ENCODE results near the gene BRI3BP.
"Not testable (repeated sequence)": the region's sequence is repeated elsewhere in the genome, so short reads cannot be mapped to it uniquely, and the experiment has no call there.

BRI3BP gene

DNA sequence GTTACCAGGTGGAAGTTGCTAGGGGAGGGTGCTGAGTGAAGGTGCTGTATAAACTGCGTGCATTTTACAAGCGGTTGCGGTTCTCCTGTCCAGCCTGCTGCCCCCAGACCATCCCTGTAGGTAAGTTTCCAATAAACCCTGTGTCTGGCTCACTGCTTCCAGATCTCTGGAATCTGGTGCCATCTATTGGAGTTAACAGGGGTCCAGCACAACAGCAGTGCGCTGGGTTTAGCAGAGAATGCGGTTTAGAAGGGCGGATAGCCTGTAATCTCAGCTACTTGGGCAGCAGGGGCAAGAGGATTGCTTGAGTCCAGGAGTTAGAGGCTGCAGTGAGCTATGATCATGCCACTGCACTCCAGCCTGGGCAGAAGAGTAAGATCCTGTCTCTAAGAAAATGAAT is 76.7 kb downstream of the BRI3BP start:
- DNase-seq, result no peak

DNA sequence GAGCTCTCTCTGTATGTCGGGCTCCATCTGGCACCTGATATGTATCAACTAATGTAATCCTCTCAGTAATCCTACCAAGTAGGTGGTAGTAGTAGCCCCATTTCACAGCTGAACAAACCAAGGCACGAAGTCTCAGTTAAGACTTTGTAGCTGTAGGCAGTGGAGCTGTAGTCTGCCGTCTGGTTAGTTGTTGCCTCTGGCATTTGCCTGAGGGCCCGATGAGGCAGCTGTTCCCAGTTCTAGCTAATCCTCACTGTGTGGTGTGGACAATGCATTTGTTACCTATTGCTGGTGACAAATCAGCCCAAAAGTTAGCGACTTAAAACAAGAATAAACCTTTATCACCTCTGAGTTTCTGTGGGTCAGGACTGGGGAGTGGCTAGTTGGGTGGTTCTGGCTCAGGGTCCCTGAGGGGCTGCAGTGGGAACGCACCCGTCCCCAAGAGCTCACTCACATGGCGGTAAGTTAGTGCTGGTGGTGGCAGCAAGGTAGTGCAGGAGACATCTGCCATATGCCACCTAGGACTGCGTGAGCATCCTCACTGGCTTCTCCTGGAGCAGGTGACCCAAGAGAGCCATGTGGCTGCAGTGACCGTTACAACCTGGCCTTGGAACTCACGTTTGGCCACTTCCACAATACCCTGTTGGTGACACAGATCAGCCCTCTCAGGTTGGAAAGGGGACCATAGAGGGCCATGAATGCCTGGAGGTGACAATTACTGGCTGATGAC is 77.4 kb downstream of the BRI3BP start:
- no peak for DNase-seq

DNA sequence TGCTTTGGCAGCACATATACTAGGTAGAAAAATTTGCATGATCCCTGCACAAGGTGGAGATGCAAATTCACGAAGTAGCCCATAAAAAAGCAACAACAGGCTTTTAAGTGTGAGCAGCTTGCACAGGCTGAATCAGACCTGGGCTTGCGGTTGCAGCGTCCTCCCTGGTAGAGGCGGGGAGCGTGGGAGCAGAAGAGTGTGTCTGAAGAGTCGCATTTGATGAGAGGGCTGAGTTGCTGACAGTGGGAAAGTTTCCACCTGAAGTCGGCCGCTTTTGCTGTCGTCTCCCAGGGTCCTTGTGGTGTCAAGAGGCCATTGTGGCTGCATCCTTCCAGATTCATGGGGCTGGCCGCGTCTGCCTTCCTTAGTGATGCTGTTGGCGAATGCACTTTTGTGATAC is 78.0 kb downstream of the BRI3BP start:
- DNase-seq, result no peak

DNA sequence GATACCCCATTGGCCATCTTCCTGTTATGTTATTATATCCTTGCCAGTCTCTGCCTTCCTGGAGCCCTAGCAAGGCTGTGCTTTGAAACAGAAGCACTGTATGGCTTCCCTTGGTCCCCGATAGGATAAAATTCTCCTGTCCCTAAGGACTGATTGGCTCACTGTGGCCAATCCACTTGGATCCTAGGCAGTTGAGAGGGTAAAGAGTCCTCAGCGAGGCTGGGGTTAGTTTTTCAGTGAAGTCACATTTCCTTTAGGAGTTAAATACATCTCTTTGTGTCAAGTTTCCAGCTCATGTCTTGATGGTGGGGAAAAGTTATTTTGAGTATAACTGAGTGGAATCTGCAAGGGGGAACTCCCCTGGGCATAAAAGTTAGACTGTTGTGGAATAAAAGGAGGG is 79.1 kb downstream of the BRI3BP start:
- DNase-seq, result no peak

DNA sequence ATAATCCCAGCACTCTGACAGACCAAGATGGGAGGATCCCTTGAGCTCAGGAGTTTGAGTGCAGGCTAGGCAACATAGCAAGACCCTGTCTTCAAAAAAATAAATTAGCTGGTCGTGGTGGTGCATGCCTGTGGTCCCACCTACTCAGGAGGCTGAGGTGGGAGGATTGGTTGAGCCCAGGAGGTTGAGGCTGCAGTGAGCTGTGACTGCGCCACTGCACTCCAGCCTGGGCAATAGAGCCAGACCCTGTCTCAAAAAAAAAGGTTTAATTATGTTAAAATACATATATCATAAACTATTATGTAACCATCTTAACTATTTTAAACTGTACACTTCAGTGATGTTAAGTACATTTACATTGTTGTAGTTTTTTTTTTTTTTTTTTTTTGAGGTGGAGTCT is 80.8 kb downstream of the BRI3BP start:
- not testable (repeated sequence) for DNase-seq

DNA sequence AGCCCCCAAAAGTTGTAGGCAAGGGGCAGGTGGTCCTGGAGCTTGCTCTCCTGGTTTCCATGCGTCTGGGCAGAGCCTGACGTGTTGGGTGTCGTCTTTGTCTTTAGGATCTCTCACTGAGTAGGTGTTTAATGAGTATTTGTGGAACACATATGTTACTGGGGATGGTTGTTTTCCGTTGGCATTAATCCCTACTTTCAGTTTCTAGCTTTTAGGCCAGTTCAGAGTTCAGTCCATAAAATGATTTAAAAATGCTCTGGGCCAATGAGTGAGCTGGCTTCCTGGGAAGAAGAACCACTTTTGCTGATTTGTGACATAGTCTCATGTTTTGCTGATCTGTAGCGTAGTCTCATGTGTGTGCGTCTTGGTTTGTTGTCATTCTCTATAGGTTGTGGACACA is 82.7 kb downstream of the BRI3BP start:
- no peak for DNase-seq

DNA sequence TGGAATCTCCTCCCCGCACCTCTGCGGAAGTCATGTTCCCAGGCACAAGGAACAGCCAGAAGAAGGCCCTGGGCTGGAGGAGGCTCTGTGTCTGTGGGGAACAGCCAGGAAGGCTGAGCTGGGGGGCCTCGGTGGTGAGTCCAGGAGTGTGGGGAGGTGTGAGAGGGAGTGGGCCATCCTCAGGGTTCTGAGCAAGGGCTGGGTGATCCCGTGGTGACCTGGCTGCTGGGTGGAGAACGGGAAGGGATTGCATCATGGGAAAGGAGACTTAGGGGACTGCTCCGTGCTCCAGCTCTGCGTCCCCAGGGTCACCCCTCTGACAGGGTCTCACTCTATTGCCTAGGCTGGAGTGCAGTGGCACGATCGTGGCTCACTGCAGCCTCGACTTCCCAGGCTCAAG is 85.6 kb downstream of the BRI3BP start:
- no peak for DNase-seq

DNA sequence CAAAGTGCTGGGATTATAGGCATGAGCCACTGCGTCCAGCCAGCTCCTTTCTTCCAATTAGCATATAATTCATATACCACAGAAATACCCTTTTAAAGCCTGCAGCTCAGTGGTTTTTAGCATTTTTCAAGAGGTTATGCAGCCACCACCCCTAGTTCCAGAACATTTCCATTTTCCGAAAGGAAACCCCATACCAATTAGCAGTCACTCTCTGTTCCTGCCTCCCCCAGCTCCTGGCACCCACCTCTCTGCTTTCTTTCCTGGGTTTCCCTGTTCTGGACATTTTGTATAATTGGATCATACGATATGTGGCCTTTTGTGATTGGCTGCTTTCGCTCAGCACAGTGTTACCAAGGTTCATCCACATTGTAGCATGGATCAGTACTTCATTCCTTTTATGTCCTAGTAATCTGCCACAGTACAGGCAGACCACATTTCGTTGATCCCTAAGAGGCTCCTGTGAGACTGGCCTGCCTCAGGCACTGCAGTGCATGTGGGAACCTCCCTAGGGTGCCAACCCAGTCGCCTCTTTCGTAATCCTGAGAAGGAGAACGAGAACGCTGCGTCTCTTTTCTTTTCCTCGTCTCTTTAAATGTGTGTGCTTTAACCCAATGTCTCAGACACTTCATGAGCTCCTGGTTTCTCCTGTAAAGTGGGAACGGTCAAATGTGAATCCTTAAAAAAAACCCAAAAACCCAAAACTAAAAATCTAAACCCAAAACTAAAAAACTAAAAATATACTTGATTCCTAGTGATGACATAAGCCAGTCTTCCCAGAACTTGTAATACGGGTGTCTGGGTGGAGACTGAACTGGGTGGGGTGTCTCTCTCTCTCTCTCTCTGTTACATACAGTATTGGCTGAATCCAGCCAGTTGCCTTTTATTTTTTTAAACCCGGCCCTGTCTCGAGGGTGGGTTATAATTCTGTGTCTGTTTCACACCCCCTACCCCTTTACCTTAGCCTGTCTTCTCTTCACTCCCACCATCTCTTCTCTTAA is 86.5 kb downstream of the BRI3BP start:
- DNase-seq, result no peak
